ENCODE measurements around the gene GKN1. TPM values are rescaled to one million over a fixed set of nuclear protein-coding genes. Genes with fewer than 3 reads are reported as not detected.
A peak's percentile ranks its signal among the peaks of the same experiment; 100 is the strongest.

GKN1 gene
- total RNA-seq (2014; rRNA removed; shearing (Covaris generic)), result not detected in 2 replicates

GRCh38 chr2:68974251-68974650 is at the start of gene GKN1:
Gene GKN1, plus strand, starts transcription at chr2:68974636. Its CDS starts 42 bp downstream, at chr2:68974678.
- in situ Hi-C loops (cut with HindIII; ENCODE audit: low sequenced_read_pairs), result no loop called here
- no peak for DNase-seq (ENCODE audit: low spot score)

- in situ Hi-C loops (cut with HindIII; ENCODE audit: low sequenced_read_pairs), result no loop called here
- peak; percentile 41 for DNase-seq (ENCODE audit: low spot score)
These were observed 49.0 kb upstream of the GKN1 start for GRCh38 chr2:68925295-68925896.

- DNase-seq (ENCODE audit: low spot score), result no peak
- in situ Hi-C loops (cut with HindIII; ENCODE audit: low sequenced_read_pairs), result no loop called here
These were observed 47.6 kb upstream of the GKN1 start for GRCh38 chr2:68926796-68927195.

- DNase-seq (ENCODE audit: low spot score), result no peak
- in situ Hi-C loops (cut with HindIII; ENCODE audit: low sequenced_read_pairs), result no loop called here
These were observed 43.2 kb upstream of the GKN1 start for GRCh38 chr2:68931149-68931711.

GRCh38 chr2:68931799-68932198 is 42.6 kb upstream of the GKN1 start:
- in situ Hi-C loops (cut with HindIII; ENCODE audit: low sequenced_read_pairs), result no loop called here
- no peak for DNase-seq (ENCODE audit: low spot score)

GRCh38 chr2:68932402-68932801 is 42.0 kb upstream of the GKN1 start:
- in situ Hi-C loops (cut with HindIII; ENCODE audit: low sequenced_read_pairs), result no loop called here
- DNase-seq (ENCODE audit: low spot score), result no peak

GRCh38 chr2:68934021-68934420 is 40.4 kb upstream of the GKN1 start:
- in situ Hi-C loops (cut with HindIII; ENCODE audit: low sequenced_read_pairs), result no loop called here
- no peak for DNase-seq (ENCODE audit: low spot score)

GRCh38 chr2:68935471-68935870 is 39.0 kb upstream of the GKN1 start:
- in situ Hi-C loops (cut with HindIII; ENCODE audit: low sequenced_read_pairs), result no loop called here
- no peak for DNase-seq (ENCODE audit: low spot score)

GRCh38 chr2:68936427-68936826 is 38.0 kb upstream of the GKN1 start:
- in situ Hi-C loops (cut with HindIII; ENCODE audit: low sequenced_read_pairs), result no loop called here
- no peak for DNase-seq (ENCODE audit: low spot score)

- in situ Hi-C loops (cut with HindIII; ENCODE audit: low sequenced_read_pairs), result no loop called here
- DNase-seq (ENCODE audit: low spot score), result no peak
These were observed 37.5 kb upstream of the GKN1 start for GRCh38 chr2:68936889-68937288.

GRCh38 chr2:68937346-68938055 is 36.9 kb upstream of the GKN1 start:
- in situ Hi-C loops (cut with HindIII; ENCODE audit: low sequenced_read_pairs), result no loop called here
- DNase-seq (ENCODE audit: low spot score), result no peak

- DNase-seq (ENCODE audit: low spot score), result no peak
- in situ Hi-C loops (cut with HindIII; ENCODE audit: low sequenced_read_pairs), result no loop called here
These were observed 35.5 kb upstream of the GKN1 start for GRCh38 chr2:68938938-68939337.

- no peak for DNase-seq (ENCODE audit: low spot score)
- in situ Hi-C loops (cut with HindIII; ENCODE audit: low sequenced_read_pairs), result no loop called here
These were observed 34.5 kb upstream of the GKN1 start for GRCh38 chr2:68939962-68940361.

GRCh38 chr2:68940369-68940768 is 34.1 kb upstream of the GKN1 start:
- in situ Hi-C loops (cut with HindIII; ENCODE audit: low sequenced_read_pairs), result no loop called here
- DNase-seq (ENCODE audit: low spot score), result no peak

- in situ Hi-C loops (cut with HindIII; ENCODE audit: low sequenced_read_pairs), result no loop called here
- DNase-seq (ENCODE audit: low spot score), result no peak
These were observed 31.6 kb upstream of the GKN1 start for GRCh38 chr2:68942827-68943226.

- DNase-seq (ENCODE audit: low spot score), result peak; percentile 51
- in situ Hi-C loops (cut with HindIII; ENCODE audit: low sequenced_read_pairs), result no loop called here
These were observed 30.6 kb upstream of the GKN1 start for GRCh38 chr2:68943581-68944568.

GRCh38 chr2:68946117-68946516 is 28.3 kb upstream of the GKN1 start:
- no peak for DNase-seq (ENCODE audit: low spot score)
- in situ Hi-C loops (cut with HindIII; ENCODE audit: low sequenced_read_pairs), result no loop called here

GRCh38 chr2:68948710-68949109 is 25.7 kb upstream of the GKN1 start:
- in situ Hi-C loops (cut with HindIII; ENCODE audit: low sequenced_read_pairs), result no loop called here
- DNase-seq (ENCODE audit: low spot score), result no peak

- in situ Hi-C loops (cut with HindIII; ENCODE audit: low sequenced_read_pairs), result no loop called here
These were observed 22.5 kb upstream of the GKN1 start for GRCh38 chr2:68951899-68952298.

More at GRCh38 chr2:68951899-68952298, 22.5 kb upstream of the GKN1 start:
- no peak for DNase-seq (ENCODE audit: low spot score)

Data from G401 (cell line).